Measurements from ENCODE around the gene TRPM6.

The TRPM6 gene

GRCh38 chr9:74803376-74804017 is 84.2 kb downstream of the TRPM6 start:
- H3K9me3 ChIP-seq (ENCODE audit: control insufficient read depth, low read length): no peaks in the 10 kb centered on the region

DNA sequence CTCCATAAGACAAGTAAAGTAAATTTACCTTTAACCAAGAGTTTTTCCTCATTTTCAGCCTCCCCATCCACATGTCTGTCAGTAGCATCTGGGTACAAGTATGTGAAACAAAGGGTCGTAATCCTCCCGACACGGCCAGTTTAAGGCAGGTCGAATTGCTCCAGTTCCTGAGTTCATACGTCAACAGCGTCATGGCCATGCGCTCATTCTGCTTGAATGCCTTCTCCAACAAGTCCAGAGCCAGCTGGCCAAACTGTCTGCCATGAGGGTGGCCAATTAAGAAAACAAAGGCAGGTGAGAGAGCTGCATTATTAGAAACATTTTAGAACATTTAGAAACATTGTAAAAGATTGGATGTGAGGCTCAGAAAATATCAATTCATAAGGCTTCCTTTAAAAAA is 87.5 kb downstream of the TRPM6 start:
- no peak overlapping the region for H3K9ac ChIP-seq

More at GRCh38 chr9:74803376-74804017, 84.2 kb downstream of the TRPM6 start:
- no peak overlapping the region for H3K4me3 ChIP-seq (ENCODE audit: low read depth, low read length)
- H3K79me2 ChIP-seq: no peaks in the 10 kb centered on the region
- H3K36me3 ChIP-seq (ENCODE audit: control insufficient read depth, insufficient read depth, low read length): no peaks in the 10 kb centered on the region
- TF ChIP-seq, protein P1, sequence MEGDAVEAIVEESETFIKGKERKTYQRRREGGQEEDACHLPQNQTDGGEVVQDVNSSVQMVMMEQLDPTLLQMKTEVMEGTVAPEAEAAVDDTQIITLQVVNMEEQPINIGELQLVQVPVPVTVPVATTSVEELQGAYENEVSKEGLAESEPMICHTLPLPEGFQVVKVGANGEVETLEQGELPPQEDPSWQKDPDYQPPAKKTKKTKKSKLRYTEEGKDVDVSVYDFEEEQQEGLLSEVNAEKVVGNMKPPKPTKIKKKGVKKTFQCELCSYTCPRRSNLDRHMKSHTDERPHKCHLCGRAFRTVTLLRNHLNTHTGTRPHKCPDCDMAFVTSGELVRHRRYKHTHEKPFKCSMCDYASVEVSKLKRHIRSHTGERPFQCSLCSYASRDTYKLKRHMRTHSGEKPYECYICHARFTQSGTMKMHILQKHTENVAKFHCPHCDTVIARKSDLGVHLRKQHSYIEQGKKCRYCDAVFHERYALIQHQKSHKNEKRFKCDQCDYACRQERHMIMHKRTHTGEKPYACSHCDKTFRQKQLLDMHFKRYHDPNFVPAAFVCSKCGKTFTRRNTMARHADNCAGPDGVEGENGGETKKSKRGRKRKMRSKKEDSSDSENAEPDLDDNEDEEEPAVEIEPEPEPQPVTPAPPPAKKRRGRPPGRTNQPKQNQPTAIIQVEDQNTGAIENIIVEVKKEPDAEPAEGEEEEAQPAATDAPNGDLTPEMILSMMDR (IDR thresholded peaks at IDR 0.05): no peak
- H3K4me2 ChIP-seq (ENCODE audit: low read length): no peak overlapping the region
- H2AFZ ChIP-seq: no peak overlapping the region
- no peak overlapping the region for H3K27ac ChIP-seq
- no peaks in the 10 kb centered on the region for H3K4me1 ChIP-seq
- H3K27me3 ChIP-seq (ENCODE audit: control insufficient read depth, insufficient read depth, low read length): no peaks in the 10 kb centered on the region
- H3K9ac ChIP-seq: no peak overlapping the region

GRCh38 chr9:74795803-74796202 is 91.9 kb downstream of the TRPM6 start:
- Histone ChIP-seq H2AFZ (no peak overlapping the region), H3K9ac (no peak overlapping the region), H3K79me2 (no peaks in the 10 kb centered on the region), H3K27ac (no peak overlapping the region), H3K4me3 (ENCODE audit: low read depth, low read length) (no peak overlapping the region), H3K36me3 (ENCODE audit: control insufficient read depth, insufficient read depth, low read length) (no peaks in the 10 kb centered on the region), H3K4me2 (ENCODE audit: low read length) (no peak overlapping the region), H3K9me3 (ENCODE audit: control insufficient read depth, low read length) (no peaks in the 10 kb centered on the region), H3K4me1 (no peaks in the 10 kb centered on the region), H3K27me3 (ENCODE audit: control insufficient read depth, insufficient read depth, low read length) (no peaks in the 10 kb centered on the region)
- TF ChIP-seq, protein P1 (IDR thresholded peaks at IDR 0.05): no peak

More for the DNA sequence above, 87.5 kb downstream of the TRPM6 start:
- H3K79me2 ChIP-seq: no peaks in the 10 kb centered on the region
- H3K4me1 ChIP-seq: no peaks in the 10 kb centered on the region
- H3K9me3 ChIP-seq (ENCODE audit: control insufficient read depth, low read length): no peaks in the 10 kb centered on the region
- TF ChIP-seq, protein P1 (IDR thresholded peaks at IDR 0.05): no peak
- no peak overlapping the region for H3K4me3 ChIP-seq (ENCODE audit: low read depth, low read length)
- H3K36me3 ChIP-seq (ENCODE audit: control insufficient read depth, insufficient read depth, low read length): no peaks in the 10 kb centered on the region
- no peak overlapping the region for H3K4me2 ChIP-seq (ENCODE audit: low read length)
- no peak overlapping the region for H2AFZ ChIP-seq
- H3K27me3 ChIP-seq (ENCODE audit: control insufficient read depth, insufficient read depth, low read length): no peaks in the 10 kb centered on the region
- no peak overlapping the region for H3K27ac ChIP-seq

- no peaks in the 10 kb centered on the region for H3K9me3 ChIP-seq (ENCODE audit: control insufficient read depth, low read length)
- H3K27me3 ChIP-seq (ENCODE audit: control insufficient read depth, insufficient read depth, low read length): no peaks in the 10 kb centered on the region
- no peak overlapping the region for H3K4me3 ChIP-seq (ENCODE audit: low read depth, low read length)
- H3K79me2 ChIP-seq: no peaks in the 10 kb centered on the region
- TF ChIP-seq, protein P1 (IDR thresholded peaks at IDR 0.05): no peak
- no peak overlapping the region for H2AFZ ChIP-seq
- no peaks in the 10 kb centered on the region for H3K36me3 ChIP-seq (ENCODE audit: control insufficient read depth, insufficient read depth, low read length)
- no peak overlapping the region for H3K4me2 ChIP-seq (ENCODE audit: low read length)
- no peaks in the 10 kb centered on the region for H3K4me1 ChIP-seq
- H3K27ac ChIP-seq: no peak overlapping the region
- no peak overlapping the region for H3K9ac ChIP-seq
Measured at GRCh38 chr9:74795081-74795480, 92.6 kb downstream of the TRPM6 start.

DNA sequence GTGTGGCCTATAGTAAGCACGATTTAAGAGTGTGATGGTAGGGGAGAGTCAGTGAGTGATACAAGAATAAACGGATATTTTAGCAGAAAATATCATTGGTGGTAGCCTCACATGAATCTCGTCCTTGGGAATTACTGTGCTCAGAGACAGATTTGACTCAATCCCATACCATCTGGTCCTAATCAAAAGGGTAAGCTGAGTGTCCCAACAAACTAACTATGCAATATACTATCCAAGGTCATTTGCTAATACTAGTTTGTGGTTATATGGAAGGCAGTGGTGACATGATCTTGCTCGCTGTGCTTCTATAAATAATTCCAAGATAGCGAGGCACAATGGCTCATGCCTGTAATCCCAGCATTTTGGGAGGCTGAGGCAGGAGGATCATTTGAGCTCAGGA is 103.2 kb downstream of the TRPM6 start:
- Histone ChIP-seq H3K4me3 (ENCODE audit: low read depth, low read length) (no peak overlapping the region), H2AFZ (no peak overlapping the region)

More for the DNA sequence above, 103.2 kb downstream of the TRPM6 start:
- Histone ChIP-seq H3K4me1 (no peaks in the 10 kb centered on the region), H3K9me3 (ENCODE audit: control insufficient read depth, low read length) (no peaks in the 10 kb centered on the region), H3K4me2 (ENCODE audit: low read length) (no peak overlapping the region), H3K27me3 (ENCODE audit: control insufficient read depth, insufficient read depth, low read length) (no peaks in the 10 kb centered on the region), H3K27ac (no peak overlapping the region), H3K79me2 (no peaks in the 10 kb centered on the region), H3K9ac (no peak overlapping the region), H3K36me3 (ENCODE audit: control insufficient read depth, insufficient read depth, low read length) (no peaks in the 10 kb centered on the region)
- TF ChIP-seq, protein P1 (IDR thresholded peaks at IDR 0.05): no peak
